Activated CD4-positive, alpha-beta T cell treated with anti-CD3 and anti-CD28 coated beads, Interleukin-2, amount 50 U/mL, for 24 hours (primary cell): Measurements from ENCODE around the gene HSPA12B.

Experiments used
- DNase-seq, 2 donors: peaks; one replicate each; pipeline ENCODE4 v3.0.0-alpha.2; 2020; ENCODE audit warnings: low read depth in 1 of 2, low spot score in 1 of 2

The HSPA12B gene

DNA sequence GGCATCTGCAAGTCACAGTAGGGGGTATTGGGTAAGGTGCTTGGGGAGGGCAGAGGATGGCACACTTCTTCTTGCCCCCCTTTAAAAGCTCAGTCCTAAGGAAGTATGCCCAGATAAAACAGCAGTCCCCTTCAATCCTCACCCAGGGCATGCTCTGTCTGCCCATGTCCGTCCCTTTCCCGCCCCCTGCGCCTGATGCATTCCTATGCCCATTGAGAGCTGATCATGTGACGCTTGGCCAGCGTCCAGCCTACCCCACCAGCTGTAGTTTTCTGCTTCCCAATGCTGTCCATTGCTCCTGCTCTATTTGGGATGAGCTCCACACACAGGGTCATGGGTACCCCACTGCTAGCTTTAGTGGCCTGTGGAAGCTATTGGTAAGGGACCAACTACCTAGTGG lies 28.4 kb upstream of the HSPA12B start:
- DNase-seq: no peak

DNA sequence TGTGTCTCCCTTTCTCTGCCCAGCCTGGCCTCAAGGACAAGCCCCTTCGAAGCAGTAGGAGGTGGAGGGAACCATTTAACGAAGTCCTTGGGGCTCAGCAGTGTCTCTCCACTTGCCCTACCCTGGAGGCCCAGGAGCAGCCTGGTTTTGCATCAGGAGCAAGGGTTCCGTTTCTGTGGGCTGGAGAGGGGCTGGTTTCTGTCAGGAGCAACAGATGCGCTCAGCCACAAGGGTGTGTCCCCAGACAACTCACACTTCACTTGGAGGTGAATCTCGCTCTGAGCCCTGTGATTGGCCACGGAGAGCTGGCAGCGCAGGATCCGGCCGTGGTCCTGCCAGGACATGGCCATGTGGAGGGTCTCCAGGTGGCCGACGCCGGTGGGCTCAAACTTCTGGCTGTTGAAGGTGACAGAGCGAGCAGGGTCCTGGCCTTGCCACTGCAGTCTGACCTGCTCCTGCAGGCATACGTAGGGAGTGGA lies 27.0 kb upstream of the HSPA12B start:
- no peak for DNase-seq

DNA sequence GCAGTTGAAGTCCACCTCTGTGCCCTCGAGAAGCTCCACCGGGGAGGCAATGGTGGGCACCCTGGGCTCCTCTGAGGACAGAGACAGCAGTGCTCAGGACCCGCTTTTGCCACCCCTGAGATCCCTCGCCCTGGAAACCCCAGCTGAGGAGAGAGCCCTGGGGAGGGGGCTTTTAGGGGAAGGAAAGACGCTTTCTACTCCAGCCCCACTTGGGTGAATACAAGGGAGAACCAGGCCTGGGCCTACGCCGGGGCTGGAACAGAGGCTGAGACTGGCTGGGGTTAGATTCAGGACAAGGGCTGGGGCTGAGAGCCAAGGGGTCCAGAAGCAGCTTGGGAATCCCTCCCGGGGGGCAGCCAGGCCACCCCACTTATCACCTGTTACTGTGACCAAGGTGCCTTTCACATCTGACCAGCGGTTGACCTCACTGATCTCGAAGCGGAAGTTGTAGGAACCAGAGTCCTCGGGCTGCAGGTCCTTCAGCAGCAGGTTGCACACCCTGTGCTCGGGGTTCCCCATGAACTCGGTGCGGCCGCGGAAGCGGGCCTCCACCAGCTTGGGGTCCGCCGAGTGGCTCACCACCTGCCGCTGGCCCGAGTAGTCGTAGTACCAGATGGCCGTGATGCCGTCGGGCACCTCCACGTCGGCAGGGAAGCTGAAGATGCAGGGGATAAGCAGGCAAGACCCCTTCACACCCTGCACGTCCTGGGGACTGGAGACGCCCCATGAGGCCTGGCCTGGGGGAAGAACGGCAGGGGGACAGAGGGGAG lies 26.3 kb upstream of the HSPA12B start:
- DNase-seq: no peak

DNA sequence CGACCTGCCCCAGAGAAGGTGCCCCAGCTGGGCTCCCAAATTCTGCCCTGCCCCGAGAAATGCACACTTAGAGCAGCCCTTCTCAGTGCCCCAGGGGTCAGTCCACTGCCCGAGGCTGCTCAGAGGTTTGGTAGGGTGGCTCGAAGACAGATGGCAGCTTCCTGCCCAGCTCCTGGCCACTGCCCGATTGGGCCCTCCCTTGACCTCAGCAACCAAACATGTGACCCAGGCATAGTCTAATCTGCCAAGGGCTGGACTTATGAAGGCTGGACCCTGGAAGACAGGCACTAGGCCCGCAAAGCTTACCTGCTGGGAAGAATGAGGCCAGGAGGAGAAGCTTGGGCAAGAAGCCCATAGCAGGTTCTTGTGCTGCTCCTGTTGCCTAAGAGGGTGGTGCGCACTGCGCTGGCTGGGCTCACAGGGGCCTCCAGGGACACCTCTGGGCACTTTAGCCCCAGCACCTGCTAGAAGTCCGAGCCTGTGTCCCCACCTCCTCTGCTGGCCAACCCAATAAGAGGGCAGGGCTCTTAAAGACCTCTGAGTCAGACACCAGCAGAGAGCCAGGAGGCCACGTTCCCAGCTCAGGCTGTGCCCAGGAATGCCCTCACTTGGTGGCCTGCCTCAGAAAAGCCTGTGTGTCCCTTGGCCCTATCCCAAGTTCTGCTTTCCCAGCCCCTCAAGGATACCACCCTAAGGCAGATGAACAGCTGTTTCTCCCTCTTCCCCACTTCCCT lies 25.5 kb upstream of the HSPA12B start:
- DNase-seq: no peak

DNA sequence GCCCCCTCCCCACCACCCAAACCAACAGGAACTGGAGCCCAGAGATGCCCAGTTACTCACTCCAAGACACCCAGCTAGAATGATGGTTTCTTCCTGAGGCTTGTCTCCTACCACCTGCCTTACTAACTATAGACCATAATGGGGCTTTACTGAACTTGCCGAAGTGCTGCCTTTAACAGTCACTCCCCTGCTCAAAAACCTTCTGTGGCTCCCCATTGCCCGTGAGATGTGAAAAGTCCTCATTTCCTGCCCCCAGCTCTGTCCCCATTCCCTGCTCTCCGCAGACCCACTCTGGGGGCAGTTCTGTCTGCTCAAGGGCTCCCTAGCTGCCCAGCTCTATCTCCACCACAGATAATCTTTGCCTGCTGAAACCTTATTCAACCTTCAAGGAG lies 25.0 kb upstream of the HSPA12B start:
- DNase-seq: no peak

DNA sequence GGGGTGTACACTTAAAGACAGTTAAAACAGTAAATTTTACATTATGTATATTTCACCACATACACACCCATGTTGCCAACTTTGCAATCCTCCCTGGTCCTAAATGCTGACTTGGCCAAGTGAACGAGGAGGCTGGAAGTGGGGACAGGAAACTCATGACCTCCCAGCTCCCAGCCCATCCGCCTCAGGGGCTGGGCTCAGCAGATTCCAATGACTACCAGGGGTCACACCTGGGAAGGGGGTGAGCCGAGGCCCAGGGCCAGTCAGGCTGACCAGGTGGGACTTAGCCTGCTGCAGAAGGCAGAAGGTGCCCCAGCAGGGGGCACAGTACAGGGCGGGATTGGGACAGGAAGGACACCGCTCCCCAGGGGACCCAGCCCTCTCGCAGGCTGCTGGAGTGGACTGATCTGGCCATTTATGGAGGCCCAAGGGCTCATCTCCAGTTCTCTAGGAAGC lies 22.4 kb upstream of the HSPA12B start:
- no peak for DNase-seq

DNA sequence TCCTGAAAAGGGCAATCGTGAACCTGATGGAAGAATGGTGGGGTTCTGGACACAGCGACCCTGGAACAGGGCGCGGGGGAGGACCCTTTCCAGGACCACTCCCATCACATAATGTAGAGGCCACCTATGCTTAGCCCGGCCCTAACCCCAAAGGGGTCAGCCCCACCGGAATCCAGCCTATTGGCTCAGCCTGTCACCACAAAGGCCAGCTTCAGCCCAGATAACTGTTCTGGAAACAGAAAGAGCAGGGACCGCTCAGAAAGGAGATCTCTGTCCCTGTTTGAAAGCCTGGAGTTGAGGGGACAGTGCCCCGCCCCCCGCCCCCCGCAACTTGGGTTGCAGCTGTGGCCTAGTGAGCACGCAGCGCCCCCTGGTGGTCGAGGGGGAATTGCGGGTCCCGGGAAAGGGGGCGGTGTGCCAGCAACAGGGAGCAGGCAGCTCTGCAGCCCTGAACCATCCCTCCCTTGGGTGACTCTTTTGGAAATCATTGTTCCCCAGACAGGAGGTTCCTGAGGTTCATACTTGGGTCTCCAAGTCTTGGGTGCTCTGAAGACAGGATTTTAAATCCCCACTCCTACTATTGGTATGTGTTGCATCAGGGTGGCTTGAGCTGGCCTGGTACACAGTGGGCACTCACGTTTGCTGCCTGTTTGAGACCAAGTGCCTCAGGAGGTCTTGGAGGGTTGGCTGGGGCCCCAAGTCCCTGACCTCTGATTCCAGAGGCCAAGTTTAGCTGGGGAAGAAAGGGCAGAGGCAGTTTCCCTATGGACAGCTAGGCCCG lies 21.6 kb upstream of the HSPA12B start:
- peak; percentile 54 to 58 for DNase-seq

DNA sequence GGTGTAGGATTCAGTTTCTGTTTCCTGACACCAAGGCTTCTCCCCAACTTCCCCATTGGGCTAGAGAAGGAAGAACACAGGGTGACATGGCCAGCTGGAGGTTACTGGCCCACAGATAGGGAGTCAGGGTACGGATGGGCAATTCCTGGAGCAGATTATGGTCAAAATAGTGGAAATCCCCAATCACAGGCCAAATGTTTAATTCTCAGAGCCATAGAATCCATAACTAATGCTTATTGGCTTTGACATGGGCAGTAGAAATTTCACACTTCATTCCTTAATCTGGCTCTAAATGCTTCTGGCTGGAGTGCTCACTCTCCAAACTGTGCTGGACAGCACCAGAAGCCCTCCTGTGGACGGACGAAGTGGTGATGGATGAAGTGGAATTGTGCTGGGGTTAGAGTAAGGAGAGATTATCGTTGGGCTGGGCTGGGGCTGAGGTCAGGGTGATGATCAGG lies 21.0 kb upstream of the HSPA12B start:
- DNase-seq: no peak

DNA sequence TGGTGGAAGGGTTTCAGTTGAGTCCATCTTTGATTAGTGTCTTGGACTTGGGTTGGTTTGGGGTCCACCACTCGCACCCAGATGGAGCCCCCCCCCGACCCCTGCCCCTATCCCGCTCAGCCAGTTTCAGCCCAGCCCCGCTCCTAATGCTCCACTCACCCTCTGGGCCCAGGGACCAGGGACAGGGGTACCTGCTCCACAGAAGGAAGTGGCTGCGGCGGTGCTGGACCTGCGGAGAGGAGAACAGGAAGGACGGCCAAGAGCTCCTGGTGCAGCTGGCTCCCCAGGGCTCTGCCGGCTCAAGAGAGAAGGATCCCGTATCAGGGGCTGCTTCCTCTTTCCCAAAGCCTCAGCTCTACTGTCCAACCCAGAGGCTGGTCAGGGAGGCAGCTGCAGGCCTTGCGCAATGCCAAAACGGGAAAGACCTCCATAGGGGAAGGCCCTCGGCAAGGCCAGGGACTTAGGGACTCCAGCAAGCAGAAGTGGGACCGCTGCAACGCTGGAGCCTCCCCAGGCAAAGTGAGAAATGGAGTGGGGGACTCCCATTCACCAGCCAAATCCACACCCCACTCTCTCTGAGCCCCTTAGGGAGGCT lies 20.1 kb upstream of the HSPA12B start, which contains the start of gene SIGLEC1:
SIGLEC1 (minus strand) TSS at position 322 of the 595 bp plus-strand sequence. CDS start 5,472 bp downstream, outside the sequence.
- no peak for DNase-seq

DNA sequence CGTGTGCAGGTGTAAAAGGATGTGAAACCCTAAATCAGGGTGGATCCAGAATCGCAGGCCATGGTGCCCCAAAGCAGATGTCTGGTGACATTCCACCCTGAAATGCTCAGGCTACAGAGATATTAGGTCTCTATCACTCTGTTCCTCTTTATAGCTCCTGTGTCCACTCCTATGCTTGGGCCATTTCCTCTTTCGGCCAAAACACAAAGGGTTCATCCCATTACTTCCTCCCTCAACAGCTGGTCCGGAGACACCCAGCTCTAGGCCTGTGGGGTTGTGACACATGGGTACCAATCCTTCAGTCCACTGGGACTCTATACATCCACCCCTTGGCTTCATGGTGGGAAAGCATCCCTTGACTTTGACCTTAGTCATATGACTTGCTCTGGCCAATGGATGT lies 18.4 kb upstream of the HSPA12B start:
- no peak for DNase-seq

DNA sequence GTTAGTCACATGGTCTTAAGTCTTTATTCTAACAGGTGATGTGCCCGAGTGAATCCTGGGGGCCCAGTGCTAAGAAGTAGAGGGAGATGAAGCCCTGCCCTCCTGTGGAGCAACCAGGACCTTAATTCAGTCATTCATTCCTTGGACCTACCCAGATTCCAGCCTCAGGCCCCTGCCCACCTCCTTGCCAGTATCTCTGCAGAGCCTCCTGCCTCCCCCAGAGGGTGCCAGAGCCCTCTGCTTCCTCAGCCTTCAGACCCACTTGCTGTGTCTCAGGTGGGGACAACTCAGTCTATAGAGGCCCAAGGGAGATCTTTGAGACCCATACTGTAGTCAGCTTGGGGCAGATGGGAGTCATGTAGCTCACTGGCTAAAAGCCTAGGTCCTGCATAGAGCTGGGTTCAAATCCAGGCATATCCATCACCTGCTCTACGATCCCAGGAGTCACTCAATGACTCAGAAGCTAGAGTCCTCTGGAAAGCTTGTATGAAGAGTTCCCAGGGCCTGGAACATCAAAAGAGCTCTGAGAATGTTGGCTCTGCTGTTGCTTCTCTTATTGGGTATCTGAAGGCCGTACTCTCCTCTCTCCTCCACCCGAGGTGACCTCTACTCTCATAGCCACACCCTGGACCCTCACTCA lies 16.2 kb upstream of the HSPA12B start:
- DNase-seq: no peak

DNA sequence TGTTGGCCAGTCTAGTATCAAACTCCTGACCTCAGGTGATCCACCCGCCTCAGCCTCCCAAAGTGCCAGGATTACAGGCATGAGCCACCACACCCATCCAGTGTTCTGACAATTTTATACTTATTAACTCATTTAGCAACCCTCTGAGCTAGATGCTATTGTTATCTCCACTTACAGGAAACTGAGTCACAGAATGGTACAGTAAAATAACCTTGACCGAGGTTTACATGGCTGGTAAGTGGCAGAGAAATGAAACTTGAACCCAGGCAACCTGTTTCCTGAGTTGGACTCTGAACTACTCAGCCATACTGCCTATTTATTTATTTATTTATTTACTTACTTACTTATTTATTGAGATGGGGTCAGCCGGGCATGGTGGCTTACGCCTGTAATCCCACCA lies 13.4 kb upstream of the HSPA12B start:
- DNase-seq: no peak

DNA sequence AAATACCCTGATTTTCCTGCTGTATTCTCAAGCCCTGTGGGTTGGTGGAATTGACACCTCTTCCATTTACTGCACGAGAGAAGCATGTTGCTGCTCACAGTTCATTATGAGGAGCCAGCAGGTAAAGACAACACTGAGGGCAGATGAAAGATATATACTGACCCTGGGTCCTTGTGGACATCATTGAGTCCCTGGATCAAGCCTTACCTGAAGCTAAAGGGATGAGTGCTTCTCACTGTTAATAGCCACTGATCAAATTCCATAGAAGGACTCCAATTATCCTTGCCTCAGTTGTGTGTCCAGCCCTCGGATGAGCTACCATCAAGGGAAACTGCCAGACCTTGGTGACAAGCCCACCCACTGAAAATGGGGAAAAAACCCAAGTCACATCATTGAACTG lies 12.4 kb upstream of the HSPA12B start:
- DNase-seq: no peak

DNA sequence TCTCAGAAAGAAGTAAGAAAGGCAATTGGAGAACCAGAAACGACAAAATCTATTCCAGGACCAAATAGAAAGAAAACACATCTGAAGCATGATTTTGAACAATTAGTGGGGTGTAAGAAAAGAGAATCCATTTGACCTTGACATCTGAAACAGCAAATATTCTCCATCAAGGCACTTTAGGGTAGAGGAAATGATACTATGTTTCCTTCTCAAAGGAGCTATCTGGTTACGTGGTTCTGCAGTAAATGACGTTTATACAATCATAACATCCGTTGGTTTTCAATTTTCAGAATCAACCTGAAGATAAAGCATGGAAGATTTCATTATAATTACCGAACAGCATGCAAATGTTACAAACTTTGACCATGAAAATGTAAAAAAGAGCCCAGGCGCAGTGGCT lies 11.9 kb upstream of the HSPA12B start:
- no peak for DNase-seq

DNA sequence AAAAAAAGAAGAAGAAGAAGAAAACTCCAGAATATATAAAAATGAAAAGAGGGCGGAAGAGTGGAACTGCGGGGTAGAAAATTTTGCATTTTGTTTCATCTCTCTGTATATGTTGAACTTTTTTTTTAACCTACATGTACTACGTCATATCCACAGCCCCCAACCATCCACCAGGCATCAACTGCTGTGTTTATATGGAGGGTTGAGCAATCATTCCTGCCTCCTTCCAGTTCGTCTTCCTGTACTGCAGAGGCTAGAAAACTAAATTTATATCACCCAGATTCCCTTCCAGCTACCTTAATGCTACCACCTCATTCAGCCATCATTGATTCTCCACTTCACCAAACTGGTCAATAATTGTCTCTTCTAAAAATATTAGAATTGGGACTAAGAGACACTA lies 10.6 kb upstream of the HSPA12B start:
- DNase-seq: no peak

DNA sequence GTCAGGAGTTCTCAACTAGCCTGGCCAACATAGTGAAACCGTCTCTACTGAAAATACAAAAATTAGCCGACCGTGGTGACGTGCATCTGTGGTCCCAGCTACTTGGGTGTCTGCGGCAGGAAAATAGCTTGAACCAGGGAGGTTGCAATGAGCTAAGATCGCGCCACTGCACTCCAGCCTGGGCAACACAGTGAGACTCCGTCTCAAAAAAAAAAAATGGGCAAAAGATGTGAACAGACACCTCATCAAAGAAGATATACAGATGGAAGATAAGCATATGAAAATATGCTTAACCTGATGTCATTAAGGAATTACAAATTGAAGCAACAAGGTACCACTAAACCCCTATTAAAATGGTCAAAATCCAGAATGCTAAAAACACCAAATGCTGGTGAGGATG lies 9.2 kb upstream of the HSPA12B start:
- DNase-seq: no peak

DNA sequence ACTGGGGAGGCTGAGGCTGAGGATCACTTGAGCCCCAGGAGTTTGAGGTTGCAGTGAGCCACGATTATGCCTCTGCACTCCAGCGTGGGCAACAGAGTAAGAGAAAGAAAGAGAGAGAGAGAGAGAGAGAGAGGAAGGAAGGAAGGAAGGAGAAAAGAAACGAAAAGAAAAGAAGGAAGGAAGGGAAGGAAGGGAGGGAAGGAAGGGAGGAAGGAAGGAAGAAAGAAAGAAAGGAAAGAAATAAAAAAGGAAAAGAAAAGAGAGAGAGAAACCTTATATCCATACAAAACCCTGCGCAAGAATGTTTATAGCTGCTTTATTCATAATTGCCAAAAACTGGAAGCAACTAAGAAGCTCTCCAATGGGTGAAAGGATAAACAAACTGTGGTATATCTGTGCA lies 8.1 kb upstream of the HSPA12B start:
- DNase-seq: no peak

DNA sequence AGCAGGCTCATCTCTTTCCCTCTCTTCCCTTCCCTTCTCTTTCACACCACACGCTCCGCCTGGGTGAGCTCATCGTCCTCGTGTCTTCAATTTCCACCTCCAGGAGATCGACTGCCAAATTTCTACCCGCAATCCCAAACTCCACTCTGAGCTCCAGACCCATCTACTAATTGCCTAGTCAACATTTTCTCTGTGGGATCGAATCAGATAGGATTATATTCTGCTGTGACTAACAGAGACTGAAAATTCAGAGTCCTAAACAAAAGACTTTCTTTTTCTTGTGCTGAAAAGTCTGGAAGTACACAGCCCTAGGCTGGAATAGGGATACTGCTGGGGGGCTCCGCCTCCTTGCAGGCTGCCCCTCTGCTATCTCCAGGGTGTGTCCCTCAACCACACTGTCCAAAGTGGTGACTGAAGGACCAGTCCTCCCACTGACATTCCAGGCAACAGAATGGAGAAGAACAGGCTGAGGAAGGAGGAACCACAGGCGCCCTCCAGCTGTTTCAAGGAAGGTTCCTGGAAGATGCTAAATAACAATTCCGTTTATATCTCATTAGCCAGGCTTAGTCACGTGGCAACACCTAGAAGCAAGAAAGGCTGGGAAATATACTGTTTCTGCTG lies 5.0 kb upstream of the HSPA12B start:
- no peak for DNase-seq

DNA sequence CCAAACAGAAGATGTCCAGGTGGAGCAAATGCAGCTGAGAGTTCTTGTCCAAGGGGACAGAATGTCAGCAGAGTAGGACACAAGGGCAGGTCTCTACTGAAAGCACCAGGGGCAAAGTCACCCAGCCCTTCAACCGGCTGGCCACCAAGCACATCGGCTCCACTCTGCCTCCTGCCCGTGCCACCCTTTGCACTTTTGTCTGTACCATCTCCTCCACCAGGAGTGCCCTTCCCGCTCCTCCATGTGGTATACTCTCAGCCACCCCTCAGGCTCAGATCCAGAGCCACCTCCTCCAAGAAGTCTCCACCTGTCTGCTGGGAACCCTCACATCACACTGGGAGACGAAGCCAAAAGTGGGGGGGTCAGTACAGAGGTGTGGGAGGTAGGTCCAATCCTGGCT lies 4.1 kb upstream of the HSPA12B start:
- no peak for DNase-seq

DNA sequence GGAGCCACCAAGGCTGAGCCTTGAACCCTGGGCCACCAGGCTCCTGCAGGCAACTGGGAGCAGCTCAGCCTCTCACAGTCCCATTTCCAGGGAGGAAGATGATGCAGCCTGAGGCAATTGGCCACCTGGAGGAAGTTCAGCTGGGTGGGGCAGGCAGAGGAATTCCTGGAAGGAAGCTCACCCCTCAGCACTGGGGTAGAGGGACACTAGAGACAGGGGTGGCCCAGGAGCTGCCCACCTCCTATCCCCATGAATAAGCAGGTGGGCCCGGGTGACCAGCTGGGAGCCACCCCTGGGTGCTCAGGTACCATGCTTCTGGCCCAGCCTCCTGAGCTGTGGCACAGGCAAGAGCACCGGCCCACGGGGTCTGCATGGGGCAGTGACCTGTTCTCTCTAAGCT lies 3.6 kb upstream of the HSPA12B start:
- no peak for DNase-seq
